Activated CD4-positive, CD25-positive, alpha-beta regulatory T cell treated with anti-CD3 and anti-CD28 coated beads, Interleukin-2, amount 50 U/mL, for 16 hours (primary cell): ENCODE data around the gene DIPK1A.

Experiments
- DNase-seq: peaks from one replicate; pipeline ENCODE4 v3.0.0-alpha.2; 2020; ENCODE audit warnings: low read depth, low spot score

Gene DIPK1A

DNA sequence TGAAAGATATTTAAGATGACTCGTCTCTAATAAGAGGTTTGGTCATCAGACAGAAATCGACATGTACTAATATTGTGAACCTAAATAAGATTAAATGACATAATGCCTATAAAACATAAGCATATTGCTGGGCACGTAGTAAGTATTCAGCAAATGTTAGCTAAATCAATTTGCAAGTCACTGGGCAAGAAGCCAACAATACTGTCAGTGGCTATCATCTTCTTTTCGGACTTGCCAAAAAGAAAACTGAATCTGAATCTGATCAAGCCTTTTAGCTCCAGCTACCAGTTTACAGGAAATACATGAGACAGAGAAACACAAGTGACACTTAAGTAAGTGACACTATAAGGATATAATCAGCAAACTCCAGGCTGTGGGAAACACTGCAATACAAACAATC, 83.5 kb downstream of the DIPK1A start:
- DNase-seq: no peak

DNA sequence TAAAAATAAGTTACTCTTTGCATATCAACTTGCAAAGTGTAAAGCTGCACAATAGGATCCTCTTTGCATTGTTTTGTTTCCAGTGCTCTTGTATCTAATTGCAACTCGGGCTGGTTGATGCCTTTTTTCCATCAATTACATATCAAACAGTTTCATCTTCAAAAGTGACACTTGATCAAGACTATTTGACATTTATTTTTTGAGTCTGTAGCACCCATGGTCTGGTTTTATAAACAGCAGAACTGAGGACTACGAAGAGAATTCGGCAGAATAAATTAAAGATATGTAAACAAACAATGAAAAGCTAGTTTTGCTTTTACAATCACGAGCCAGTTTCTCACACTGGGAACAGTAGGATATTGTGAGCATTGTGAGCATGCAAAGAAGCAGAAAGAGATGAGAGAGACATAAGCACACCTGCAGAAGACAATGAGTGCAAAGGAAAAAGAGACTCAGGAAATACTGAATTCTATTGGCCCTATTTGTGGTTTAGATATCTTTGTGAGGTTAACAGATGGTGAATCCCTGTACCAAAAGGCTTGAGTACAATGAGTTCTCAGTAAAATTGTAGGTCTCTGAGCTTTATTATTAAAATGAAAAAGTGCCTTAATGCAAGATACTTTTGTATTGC, 84.1 kb downstream of the DIPK1A start:
- no peak for DNase-seq

DNA sequence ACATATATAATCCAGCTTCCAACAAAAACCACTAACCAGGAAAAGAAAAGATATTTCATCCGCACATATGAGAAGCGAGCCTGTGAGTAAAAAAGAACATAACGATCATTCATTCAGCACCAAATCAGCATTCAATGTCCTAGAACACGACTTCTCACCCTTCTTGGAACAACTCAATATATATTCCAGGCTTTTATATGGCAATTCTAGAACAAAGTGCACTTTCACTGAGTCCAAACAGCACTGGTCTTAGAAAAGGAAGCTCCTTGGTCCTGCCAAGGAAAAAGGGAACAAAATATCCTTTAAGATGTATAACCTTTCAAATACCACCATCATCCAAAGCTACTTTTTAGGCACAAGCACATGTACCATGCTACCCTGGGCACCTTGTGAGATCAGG, 84.9 kb downstream of the DIPK1A start:
- DNase-seq: no peak

DNA sequence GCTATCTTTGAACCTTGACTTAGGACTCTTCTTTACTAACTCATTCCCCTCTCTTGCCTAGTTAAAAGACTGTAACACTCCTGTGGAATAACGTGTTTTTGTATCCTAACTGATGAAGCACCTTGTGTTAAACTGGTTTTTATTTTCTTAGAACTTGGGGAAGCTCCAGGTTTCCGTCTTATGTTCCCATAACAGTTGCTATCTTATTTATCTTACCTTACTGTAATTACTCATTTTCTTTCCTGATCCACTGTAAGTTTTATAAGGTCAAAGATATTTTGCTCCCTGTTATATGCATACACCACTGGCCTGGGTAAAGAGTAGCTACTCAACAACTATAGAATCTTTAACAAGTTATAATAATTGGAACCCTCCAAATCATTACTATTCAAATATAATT, 86.3 kb downstream of the DIPK1A start:
- no peak for DNase-seq

DNA sequence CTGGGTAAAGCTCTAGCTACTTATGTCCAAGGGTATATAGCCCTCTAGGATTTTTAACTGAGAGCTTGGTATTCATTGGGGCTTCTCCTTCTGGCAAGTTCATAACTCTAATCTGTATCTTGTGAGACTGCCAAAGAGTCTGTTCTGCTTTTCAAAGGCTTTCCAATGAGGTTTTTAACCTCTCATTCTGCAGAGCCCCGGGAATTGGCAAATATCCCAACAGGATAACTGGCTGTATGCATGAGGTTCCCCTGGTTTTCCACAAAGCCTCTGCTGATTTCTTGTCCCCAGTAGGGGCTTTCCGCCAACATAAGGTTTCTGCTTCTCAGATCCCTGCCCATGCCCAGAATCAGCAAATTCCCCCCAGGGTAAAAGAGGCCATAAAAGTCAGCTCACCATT, 88.5 kb downstream of the DIPK1A start:
- DNase-seq: no peak

DNA sequence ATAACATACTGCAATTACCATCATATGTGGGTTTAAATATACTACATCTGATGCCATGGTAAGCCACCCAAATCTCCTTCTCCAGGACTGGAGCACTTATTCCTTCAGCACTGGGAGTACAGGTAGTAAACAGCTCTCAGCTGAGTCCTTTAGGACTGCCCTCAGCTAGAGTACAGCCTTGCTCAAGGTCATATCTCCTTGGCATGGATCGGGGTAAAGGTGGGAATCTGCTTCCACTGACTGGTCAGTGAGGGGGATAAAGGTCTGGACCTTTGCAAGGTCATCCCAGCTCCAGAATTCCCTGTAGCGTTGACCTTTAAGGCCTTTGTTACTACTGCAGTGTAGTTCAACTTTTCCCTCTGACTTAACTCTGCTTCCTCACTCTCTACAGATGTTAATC, 90.7 kb downstream of the DIPK1A start:
- DNase-seq: no peak

DNA sequence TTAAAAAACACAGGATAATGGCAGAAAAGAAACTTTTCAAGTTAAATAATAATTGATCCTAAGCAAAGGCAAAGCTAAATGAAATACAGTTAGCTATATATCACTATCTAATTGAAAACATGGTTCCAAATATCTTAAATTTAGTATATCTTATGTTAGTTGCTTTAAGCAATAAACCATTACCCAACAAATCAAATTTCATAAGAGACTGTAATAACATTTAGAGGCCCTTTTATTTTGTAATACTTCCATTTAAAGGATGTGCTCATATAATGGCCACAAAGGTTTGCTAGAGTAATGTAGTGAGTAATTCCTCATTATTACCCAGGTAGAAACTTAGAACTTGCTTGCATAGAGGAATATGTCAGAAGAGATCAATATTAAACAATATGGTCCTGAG, 97.1 kb downstream of the DIPK1A start:
- DNase-seq: no peak

DNA sequence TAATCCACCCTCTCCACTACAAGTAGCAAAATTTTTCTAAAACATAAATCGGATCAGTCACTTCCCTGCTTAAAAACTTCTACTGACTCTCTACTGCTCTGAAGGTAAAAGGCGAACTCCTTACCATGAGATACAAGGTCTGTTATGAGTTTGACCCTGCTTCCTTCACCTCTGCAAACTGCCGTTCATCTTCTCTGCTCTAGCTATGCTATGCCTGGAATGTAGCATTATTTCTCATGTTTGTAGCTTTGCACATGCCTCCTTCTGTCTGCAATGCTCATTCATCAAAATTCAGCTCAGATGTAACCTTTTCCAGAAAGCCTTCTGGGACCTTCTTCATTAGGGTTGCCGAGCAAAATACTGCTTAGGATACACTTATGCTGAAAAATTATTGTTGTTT, 98.7 kb downstream of the DIPK1A start:
- DNase-seq: no peak

DNA sequence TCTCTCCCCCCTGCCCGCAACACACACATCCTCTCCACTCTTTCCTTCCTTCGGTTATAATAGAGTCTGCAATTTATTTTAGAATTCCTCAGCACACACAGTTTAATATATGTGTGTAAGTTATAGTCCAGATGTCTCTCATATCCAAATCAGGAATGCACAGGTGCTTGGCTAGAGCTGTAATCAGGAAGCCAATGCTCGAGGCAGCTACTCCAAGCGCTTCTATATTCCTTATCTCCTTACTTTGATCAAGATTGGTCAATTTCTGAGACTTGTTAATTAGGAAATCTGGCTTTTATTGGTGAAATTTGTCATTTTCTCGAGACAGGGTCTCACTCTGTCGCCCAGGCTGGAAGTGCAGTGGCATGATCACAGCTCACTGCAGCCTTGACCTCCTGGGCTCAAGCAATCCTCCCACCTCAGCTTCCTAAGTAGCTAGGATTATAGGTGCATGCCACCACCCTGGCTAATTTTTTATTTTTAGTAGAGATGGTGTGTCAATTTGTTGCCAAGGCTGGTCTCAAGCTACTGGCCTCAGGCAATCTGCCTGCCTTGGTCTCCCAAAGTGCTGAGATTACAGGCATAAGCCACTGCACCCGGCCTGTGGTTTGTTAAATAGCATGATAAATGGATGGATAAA, 101.7 kb downstream of the DIPK1A start:
- no peak for DNase-seq

DNA sequence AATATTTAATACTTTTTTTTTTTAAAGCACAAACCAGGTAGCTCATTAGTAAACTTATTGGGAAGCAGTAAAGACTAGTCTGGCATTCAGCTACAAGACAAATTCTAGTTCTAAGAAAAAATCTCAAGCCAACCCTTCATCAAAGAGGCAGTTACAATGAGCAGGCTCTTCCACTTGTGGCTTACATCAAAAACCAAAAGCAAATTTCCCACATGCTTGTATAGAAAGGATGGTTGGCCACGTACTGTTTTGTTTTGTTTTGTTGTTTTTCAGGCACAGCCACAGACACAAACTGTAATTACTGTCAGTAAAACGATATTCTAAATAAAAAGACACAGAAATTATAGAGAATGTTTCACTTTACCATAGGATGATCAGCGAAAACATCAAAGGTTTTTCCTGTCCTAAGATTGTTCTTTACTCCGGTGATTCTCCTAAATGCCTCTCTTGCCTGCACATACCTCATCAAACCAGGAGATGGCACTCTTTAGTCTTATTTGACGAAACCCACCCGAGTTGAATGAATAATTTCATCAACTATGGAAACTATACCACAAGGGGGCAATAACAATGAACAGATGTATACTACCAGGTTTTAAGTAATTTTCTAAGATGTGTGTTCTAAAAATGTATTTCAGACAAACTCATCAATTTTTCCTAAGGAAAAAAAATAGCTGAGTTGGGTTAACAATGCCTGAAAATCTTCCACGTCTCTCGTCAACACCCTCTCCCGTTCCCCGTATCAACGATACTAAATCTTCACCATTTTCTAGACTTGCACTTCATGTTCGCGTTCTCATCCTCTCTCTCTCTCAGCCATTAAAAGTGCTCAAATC, 102.5 kb downstream of the DIPK1A start:
- peak; percentile 43 for DNase-seq

DNA sequence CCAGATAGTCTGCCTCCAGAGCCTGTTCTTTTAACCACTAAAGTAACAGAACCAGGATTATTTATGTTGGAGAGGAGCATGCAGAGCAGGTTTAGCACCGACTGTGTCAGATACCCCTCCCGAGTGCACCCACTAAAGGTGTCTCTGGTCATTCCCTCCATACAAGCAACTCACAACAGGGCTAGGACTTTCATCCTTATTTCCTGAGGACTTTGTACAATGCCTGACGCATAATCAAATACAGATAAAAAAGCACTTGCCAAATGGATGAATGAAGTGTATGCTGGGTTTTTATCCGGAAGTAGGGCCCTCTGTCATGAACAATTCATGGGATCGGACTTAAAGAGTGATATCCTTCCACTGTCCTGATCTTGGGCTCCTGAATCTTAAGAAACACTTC, 103.4 kb downstream of the DIPK1A start:
- no peak for DNase-seq

DNA sequence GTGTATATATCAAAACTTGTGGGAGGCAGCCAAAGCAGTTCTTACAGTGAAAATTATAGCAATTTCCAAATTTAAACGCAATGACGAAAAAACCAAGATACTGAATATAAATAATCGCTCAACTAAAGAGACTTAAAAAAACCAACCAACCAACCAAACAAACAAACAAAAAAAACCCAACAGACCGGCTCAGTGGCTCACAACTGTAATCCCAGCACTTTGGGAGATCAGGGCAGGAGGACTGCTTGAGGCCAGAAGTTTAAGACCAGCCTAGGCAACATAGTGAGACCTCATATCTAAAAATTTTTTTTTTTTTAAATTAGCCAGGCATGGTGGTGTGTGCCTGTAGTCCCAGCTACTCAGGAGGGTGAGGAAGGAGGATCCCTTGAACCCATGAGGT, 106.0 kb downstream of the DIPK1A start:
- no peak for DNase-seq

DNA sequence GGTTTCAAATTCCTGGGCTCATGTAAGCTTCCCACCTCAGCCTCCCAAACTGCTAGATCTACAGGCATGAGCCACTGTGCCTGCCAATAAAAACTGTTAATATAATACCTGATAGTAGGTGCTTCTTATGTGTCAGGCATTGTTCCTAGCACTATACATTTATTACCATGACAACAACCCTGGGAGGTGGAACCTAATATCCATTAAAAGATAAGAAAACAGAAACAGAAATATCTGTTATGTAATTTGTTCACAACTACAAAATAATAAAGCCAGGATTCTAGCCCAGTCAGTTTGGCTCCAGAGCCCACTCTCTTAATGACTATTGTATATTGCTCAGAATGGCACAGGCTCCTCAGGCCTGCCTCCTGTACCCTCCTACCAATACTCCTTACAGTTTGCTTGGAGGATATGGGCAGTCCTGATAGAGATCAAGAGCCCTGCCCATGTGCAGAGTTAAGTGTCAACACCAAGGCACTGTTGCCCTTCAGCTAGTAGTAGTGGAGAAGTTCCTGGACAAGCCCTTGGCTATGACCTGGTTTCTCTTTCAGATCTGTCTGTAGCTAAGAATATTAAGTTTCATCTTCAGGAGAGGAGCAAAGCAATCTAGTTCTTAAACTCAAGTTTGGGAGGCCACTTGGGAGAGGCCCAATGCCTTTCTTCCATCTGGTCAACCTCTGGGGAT, 107.0 kb downstream of the DIPK1A start:
- no peak for DNase-seq

DNA sequence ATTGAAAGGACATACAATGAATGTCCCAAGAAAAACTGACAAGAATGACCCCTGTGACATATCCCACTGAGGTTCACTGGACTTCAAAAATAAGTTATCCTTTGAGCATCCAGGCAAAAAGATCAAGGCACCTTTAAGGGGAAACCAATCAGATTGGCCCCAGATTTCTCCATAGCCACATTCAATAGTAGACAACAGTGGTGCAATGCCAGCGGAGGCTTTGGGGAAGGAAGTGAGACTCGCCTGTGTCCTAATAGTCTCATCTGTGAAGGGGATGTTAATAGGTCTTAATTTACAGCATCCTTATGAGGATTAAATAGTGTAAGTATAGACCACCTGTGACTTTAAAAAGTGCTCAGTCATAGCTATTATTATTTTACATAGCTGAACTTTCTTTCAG, 108.0 kb downstream of the DIPK1A start:
- no peak for DNase-seq

DNA sequence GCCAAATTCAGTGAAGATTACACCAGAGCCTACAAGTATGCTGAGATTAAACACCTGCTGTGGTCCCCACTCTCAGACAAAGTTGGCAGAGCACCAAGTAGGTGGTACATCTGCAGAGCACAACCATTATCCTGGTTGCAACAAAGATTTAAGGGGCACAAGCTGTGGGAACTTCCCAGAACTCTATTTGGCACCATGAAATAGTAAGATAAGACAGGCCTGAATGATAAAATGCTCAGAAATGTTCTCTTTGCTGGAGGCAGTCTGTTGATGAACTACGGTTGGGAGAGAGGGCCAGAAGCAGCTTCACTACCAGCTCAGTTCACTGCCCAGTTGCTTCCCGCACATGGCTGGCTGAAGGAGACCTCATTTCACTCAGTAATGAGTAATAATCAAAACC, 109.5 kb downstream of the DIPK1A start:
- no peak for DNase-seq

DNA sequence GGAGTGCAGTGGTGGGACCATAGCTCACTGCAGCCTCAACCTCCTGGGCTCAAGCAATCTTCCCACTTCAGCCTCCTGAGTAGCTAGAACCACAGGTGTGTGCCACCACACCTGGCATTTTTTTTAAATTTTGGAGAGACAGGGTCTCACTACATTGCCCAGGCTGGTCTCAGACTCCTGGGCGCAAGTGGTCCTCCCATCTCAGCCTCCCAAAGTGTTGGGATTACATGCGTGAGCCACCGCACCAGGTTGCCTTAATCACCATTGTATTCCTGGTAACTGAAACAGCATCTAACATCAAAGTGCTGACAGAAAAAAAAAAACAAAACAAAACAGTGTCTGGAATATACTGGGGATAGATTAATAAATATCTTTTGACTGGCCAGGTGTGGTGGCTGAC, 111.2 kb downstream of the DIPK1A start:
- no peak for DNase-seq

DNA sequence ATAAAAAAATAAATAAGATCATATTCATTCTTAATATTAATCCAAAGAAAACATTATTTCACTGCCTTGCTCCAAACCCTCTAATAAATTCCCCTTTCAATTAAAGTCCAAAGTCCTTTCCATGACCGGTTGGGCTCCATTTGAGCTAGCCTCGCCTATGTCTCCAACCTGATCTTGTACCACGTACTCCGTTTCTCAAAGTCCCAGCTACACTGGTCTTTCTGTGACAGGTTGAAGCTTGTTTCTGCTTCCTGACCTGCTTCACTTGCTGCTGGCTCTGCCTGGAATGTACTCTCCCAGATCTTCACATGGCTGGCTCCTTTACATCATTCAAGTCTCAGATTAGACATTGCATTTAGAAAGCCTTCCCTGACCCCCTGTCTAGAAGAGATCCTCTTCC, 113.1 kb downstream of the DIPK1A start:
- DNase-seq: no peak

DNA sequence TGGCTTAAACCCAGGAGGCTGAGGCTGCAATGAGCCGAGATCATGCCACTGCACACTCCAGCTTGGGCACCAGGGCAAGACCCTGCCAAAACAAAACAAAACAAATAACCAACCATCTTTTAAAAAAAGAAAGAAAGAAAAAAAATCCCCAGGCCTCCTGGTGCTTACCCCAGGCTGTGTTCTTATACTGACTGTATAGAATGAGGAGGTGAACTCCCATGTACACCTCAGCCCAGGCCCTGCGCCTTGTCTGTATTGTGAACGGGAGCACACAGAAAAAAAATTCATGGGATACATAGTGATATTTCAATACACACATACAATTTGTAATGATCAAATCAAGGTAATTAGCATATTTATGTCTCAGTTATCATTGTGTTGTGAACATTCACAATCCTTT, 115.4 kb downstream of the DIPK1A start:
- DNase-seq: no peak

DNA sequence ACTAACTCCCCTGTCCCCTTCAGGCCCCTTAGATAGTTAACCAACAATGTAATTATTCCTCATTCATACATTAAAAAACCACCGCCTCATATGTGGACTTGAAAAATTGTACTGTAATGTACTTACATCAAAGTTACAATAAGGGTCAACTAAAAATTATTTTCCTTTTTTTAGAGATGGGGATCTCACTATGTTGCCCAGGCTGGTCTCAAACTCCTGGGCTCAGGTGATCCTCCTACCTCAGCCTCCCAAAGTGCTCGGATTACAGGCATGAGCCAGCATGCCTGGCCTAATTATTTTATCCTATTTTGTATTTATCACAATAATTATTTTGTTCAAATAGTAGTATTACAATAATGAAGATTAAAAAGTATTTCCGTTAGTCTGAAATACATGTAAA, 116.8 kb downstream of the DIPK1A start:
- DNase-seq: no peak

DNA sequence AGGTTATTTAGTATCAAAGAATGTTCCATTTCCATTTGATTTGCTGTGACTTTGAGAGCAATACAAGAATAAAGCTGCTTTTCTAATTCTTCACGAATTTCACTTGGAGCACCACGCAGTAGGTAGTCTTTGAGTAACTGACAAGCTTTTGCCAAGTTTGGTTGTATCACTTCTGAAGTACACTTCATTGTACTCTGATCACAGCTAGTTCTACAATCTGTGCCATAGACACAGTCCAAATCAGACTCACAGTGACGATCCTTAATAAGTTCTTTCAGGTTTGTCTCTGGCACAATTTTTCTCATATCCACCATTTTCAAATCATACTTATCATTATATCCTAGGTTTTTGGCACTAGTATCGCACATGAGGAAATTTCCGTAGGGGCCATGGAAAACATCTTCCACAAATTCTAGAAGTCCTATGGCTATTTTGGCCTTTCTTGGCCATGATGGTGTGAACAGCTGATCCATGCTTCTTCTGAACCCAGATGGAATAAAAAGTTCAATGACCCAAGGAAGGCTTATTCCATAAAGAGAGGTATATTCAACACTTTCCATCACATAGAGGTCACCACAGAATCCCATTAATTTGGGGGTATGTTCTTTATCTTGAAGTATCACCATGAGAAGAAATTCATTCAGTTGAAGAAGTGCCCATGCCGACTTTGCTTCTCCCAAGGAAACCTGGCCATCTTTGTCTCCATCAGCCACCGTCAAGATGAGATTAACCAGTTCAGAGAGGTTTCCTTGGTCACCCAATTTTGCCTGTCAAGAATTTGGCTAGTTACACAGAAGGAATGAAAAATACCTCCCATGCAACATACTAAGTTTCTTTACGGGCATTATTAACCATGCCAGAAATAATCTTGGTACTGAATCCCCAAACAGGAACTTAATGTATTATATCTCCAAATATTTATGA, 117.6 kb downstream of the DIPK1A start:
- DNase-seq: no peak

DNA sequence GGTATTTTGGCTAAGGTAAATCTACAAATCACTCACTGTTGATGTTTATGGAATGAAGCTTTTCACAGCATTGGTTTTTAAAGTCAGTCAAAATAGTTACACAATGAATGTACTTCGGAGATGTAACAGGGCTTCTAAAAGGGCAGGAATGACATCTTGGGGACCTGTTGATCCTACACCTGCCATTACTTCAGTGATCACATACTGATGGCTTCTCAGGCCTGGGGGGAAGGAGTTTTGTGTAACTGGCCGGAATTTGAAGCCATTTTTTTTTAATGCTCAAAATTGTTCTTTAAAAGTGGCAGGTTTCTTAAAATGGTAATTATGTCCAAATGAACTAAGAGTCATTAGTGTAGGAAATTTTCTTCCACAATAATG, 118.2 kb downstream of the DIPK1A start:
- DNase-seq: no peak
